Parathyroid adenoma (tissue), 2 donors: Measurements from ENCODE around the gene CLCNKB.

Source experiments
- H2AFZ ChIP-seq: fragments of 300-600 bp; sonication (generic); one replicate; pipeline ENCODE4 v1.7.0; 2017; ENCODE audit warnings: antibody characterized with exemption, mild to moderate bottlenecking
- H3K27ac ChIP-seq: fragments of 300-600 bp; sonication (generic); one replicate; pipeline ENCODE4 v1.7.0; 2017
- H3K27me3 ChIP-seq: fragments of 300-600 bp; sonication (generic); one replicate; pipeline ENCODE4 v1.7.0; 2017; ENCODE audit warnings: low read length; ENCODE audit not compliant: control insufficient read depth, insufficient read depth
- H3K36me3 ChIP-seq: fragments of 300-600 bp; sonication (generic); one replicate; pipeline ENCODE4 v1.7.0; 2017; ENCODE audit warnings: low read length; ENCODE audit not compliant: control insufficient read depth, insufficient read depth
- H3K4me1 ChIP-seq: fragments of 300-600 bp; sonication (generic); one replicate; pipeline ENCODE4 v1.7.0; 2017; ENCODE audit warnings: control low read depth
- H3K4me2 ChIP-seq: fragments of 300-600 bp; sonication (generic); one replicate; pipeline ENCODE4 v1.7.0; 2017; ENCODE audit warnings: low read length
- H3K4me3 ChIP-seq: fragments of 300-600 bp; sonication (generic); one replicate; pipeline ENCODE4 v1.7.0; 2017; ENCODE audit warnings: low read depth, low read length
- H3K79me2 ChIP-seq: fragments of 300-600 bp; sonication (generic); one replicate; pipeline ENCODE4 v1.7.0; 2017; ENCODE audit warnings: control low read depth
- H3K9ac ChIP-seq: fragments of 300-600 bp; sonication (generic); one replicate; pipeline ENCODE4 v1.7.0; 2017; ENCODE audit warnings: mild to moderate bottlenecking
- H3K9me3 ChIP-seq: fragments of 300-600 bp; sonication (generic); one replicate; pipeline ENCODE4 v1.7.0; 2017; ENCODE audit warnings: low read length; ENCODE audit not compliant: control insufficient read depth
- CTCF ChIP-seq: fragments of 300-600 bp; sonication (generic); IDR thresholded peaks from one replicate; pipeline ENCODE4 v1.7.0; 2017; ENCODE audit warnings: antibody characterized with exemption, mild to moderate bottlenecking
- donor health status: primary hyperparathyroidism.

Gene CLCNKB

GRCh38 chr1:16006552-16007485 is 36.8 kb upstream of the CLCNKB start:
- no peak for TF ChIP-seq CTCF
- H3K9me3 ChIP-seq, result no peaks in the 10 kb centered on the region
- H3K27me3 ChIP-seq, result no peaks in the 10 kb centered on the region
- no peak overlapping the region for H3K27ac ChIP-seq
- H2AFZ ChIP-seq, result no peak overlapping the region
- H3K4me1 ChIP-seq, result no peaks in the 10 kb centered on the region
- no peak overlapping the region for H3K4me2 ChIP-seq
- H3K9ac ChIP-seq, result no peak overlapping the region
- H3K79me2 ChIP-seq, result no peaks in the 10 kb centered on the region
- H3K4me3 ChIP-seq, result no peak overlapping the region
- no peaks in the 10 kb centered on the region for H3K36me3 ChIP-seq

GRCh38 chr1:16007671-16008341 is 35.8 kb upstream of the CLCNKB start:
- Histone ChIP-seq H3K9me3 (no peaks in the 10 kb centered on the region), H3K27me3 (no peaks in the 10 kb centered on the region), H3K79me2 (no peaks in the 10 kb centered on the region), H3K4me1 (peaks cover 4% of the 10 kb centered on the region), H3K4me2 (no peak overlapping the region), H2AFZ (no peak overlapping the region), H3K4me3 (no peak overlapping the region), H3K27ac (no peak overlapping the region), H3K36me3 (no peaks in the 10 kb centered on the region), H3K9ac (no peak overlapping the region)
- TF ChIP-seq CTCF, result no peak

- H3K4me2 ChIP-seq, result no peak overlapping the region
- peak; percentile 86 for TF ChIP-seq CTCF
- no peaks in the 10 kb centered on the region for H3K36me3 ChIP-seq
- peaks cover 4% of the 10 kb centered on the region for H3K4me1 ChIP-seq
- H3K9ac ChIP-seq, result no peak overlapping the region
- no peak overlapping the region for H3K4me3 ChIP-seq
- H3K27ac ChIP-seq, result no peak overlapping the region
- H2AFZ ChIP-seq, result no peak overlapping the region
- no peaks in the 10 kb centered on the region for H3K79me2 ChIP-seq
- no peaks in the 10 kb centered on the region for H3K27me3 ChIP-seq
- H3K9me3 ChIP-seq, result no peaks in the 10 kb centered on the region
Observed at GRCh38 chr1:16009030-16009460, 34.5 kb upstream of the CLCNKB start.

GRCh38 chr1:16009678-16010077 is 33.9 kb upstream of the CLCNKB start:
- Histone ChIP-seq H3K4me3 (no peak overlapping the region), H3K4me1 (peaks cover 4% of the 10 kb centered on the region), H3K4me2 (no peak overlapping the region), H3K9ac (no peak overlapping the region), H2AFZ (no peak overlapping the region), H3K27me3 (no peaks in the 10 kb centered on the region), H3K27ac (no peak overlapping the region), H3K79me2 (no peaks in the 10 kb centered on the region), H3K36me3 (no peaks in the 10 kb centered on the region), H3K9me3 (no peaks in the 10 kb centered on the region)
- no peak for TF ChIP-seq CTCF
